Activated naive CD4-positive, alpha-beta T cell treated with anti-CD3 and anti-CD28 coated beads, Interleukin-2, amount 50 U/mL, for 16 hours (primary cell): ENCODE data around the gene CLDN25.

Experiments
- DNase-seq: peaks from one replicate; pipeline ENCODE4 v3.0.0-alpha.2; 2020

Gene CLDN25

GRCh38 chr11:113814181-113814580 lies 34.6 kb downstream of the CLDN25 start:
- no peak for DNase-seq

GRCh38 chr11:113817162-113817561 lies 37.6 kb downstream of the CLDN25 start:
- no peak for DNase-seq

GRCh38 chr11:113817626-113818025 lies 38.0 kb downstream of the CLDN25 start:
- no peak for DNase-seq

- DNase-seq, result no peak
Measured at GRCh38 chr11:113818426-113818825, 38.8 kb downstream of the CLDN25 start.

- no peak for DNase-seq
Measured at GRCh38 chr11:113827477-113827876, 47.9 kb downstream of the CLDN25 start.

- DNase-seq, result no peak
Measured at GRCh38 chr11:113828191-113828590, 48.6 kb downstream of the CLDN25 start.

GRCh38 chr11:113829751-113830150 lies 50.2 kb downstream of the CLDN25 start:
- DNase-seq, result no peak
